Measurements from ENCODE around the gene DEPDC1B. TPM values are rescaled to one million over a fixed set of nuclear protein-coding genes. Genes with fewer than 3 reads are reported as not detected.

The DEPDC1B gene
- total RNA-seq, 4 donors from 2014 or later = 0.49 to 1.9 (median 1.3) TPM

GRCh38 chr5:60551829-60552228 is 148.1 kb downstream of the DEPDC1B start:
- intact Hi-C loops (cut with DNase I) = no loop called here
- Histone ChIP-seq H3K4me3 (replicated peaks in 1 of 3) (no peak overlapping the region), H3K27ac (no peak overlapping the region), H3K27me3 (no peaks in the 10 kb centered on the region), H3K36me3 (no peaks in the 10 kb centered on the region), H3K4me1 (no peaks in the 10 kb centered on the region), H3K9me3 (no peaks in the 10 kb centered on the region)
- TF ChIP-seq CTCF (IDR thresholded peaks at IDR 0.05) (no peak), POLR2A (IDR thresholded peaks at IDR 0.05) (no peak)
- DNase-seq = no peak
- WGBS, 2 donors = 91 to 92% methylated on average over 3 of the region's 3 CpGs

DNA sequence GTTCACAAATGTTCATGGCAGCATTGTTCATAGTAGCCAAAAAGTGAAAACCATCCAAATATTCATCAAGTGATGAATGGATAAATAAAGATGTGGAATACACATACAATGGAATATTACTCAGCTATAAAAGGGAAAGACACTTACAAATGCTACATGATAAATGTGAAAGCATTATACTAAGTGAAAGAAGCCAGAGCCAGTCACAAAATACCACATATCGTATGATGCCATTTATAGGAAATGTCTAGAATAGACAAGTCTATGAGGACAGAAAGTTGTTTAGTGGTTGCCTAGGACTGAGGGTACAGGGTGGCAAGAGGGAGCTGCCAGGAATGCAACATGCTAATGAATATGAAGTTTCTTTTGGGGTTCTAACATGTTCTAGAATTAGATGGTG is 148.7 kb downstream of the DEPDC1B start:
- 84 to 92% methylated on average over 1 of the region's 1 CpG for WGBS, 2 donors
- TF ChIP-seq POLR2A (IDR thresholded peaks at IDR 0.05) (no peak), CTCF (IDR thresholded peaks at IDR 0.05) (no peak)
- no peak for DNase-seq
- Histone ChIP-seq H3K36me3 (no peaks in the 10 kb centered on the region), H3K27ac (no peak overlapping the region), H3K27me3 (no peaks in the 10 kb centered on the region), H3K9me3 (no peaks in the 10 kb centered on the region), H3K4me3 (replicated peaks in 1 of 3) (no peak overlapping the region), H3K4me1 (no peaks in the 10 kb centered on the region)
- intact Hi-C loops (cut with DNase I) = no loop called here

- no peaks in the 10 kb centered on the region for H3K4me1 ChIP-seq
- 94 to 95% methylated on average over 1 of the region's 1 CpG for WGBS, 2 donors
- no peak for DNase-seq
- no peaks in the 10 kb centered on the region for H3K36me3 ChIP-seq
- no peak for TF ChIP-seq CTCF (IDR thresholded peaks at IDR 0.05)
- no peak for TF ChIP-seq POLR2A (IDR thresholded peaks at IDR 0.05)
- no peaks in the 10 kb centered on the region for H3K27me3 ChIP-seq
- no peaks in the 10 kb centered on the region for H3K9me3 ChIP-seq
- intact Hi-C loops (cut with DNase I) = no loop called here
- no peak overlapping the region for H3K4me3 ChIP-seq (replicated peaks in 1 of 3)
- no peak overlapping the region for H3K27ac ChIP-seq
Measured at GRCh38 chr5:60550311-60550710, 149.7 kb downstream of the DEPDC1B start.

GRCh38 chr5:60549841-60550240 is 150.1 kb downstream of the DEPDC1B start:
- DNase-seq = no peak
- Histone ChIP-seq H3K27me3 (no peaks in the 10 kb centered on the region), H3K27ac (no peak overlapping the region), H3K4me1 (no peaks in the 10 kb centered on the region), H3K9me3 (no peaks in the 10 kb centered on the region), H3K4me3 (replicated peaks in 1 of 3) (no peak overlapping the region), H3K36me3 (no peaks in the 10 kb centered on the region)
- TF ChIP-seq CTCF (IDR thresholded peaks at IDR 0.05) (no peak), POLR2A (IDR thresholded peaks at IDR 0.05) (no peak)
- intact Hi-C loops (cut with DNase I) = no loop called here
- WGBS, 2 donors = 76 to 85% methylated on average over 3 of the region's 3 CpGs

Other genes with a start within 250 kb of the DEPDC1B start
- gene ELOVL7, start 144.1 kb upstream of the DEPDC1B start, total RNA-seq = 10 to 100 TPM; 15.2 to 52.2 (median 22.7) TPM
- 10 to 100 TPM; 13.8 to 25.8 (median 19.9) TPM for gene ERCC8, start 244.9 kb upstream of the DEPDC1B start, total RNA-seq
- gene NDUFAF2, start 245.0 kb upstream of the DEPDC1B start, total RNA-seq = 10 to 100 TPM; 16.0 to 24.1 (median 20.2) TPM